ENCODE results near the gene FOXE3. TPM values are rescaled to one million over a fixed set of nuclear protein-coding genes. Genes with fewer than 3 reads are reported as not detected.

FOXE3 gene
- total RNA-seq, 2 donors from 2014 or later: 0.28 TPM; not detected in 1

GRCh38 chr1:47434051-47434842, 18.2 kb downstream of the FOXE3 start:
- peaks cover 35 to 61% of the 10 kb centered on the region in 2 donors for H3K4me1 ChIP-seq (ENCODE audit: control insufficient read depth in 1 of 2, low read depth in 2 of 2)
- no peak overlapping the region for H3K27ac ChIP-seq
- TF ChIP-seq, protein P1, sequence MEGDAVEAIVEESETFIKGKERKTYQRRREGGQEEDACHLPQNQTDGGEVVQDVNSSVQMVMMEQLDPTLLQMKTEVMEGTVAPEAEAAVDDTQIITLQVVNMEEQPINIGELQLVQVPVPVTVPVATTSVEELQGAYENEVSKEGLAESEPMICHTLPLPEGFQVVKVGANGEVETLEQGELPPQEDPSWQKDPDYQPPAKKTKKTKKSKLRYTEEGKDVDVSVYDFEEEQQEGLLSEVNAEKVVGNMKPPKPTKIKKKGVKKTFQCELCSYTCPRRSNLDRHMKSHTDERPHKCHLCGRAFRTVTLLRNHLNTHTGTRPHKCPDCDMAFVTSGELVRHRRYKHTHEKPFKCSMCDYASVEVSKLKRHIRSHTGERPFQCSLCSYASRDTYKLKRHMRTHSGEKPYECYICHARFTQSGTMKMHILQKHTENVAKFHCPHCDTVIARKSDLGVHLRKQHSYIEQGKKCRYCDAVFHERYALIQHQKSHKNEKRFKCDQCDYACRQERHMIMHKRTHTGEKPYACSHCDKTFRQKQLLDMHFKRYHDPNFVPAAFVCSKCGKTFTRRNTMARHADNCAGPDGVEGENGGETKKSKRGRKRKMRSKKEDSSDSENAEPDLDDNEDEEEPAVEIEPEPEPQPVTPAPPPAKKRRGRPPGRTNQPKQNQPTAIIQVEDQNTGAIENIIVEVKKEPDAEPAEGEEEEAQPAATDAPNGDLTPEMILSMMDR (IDR thresholded peaks at IDR 0.05): no peak
- peak overlapping the region; percentile 52 for H3K4me3 ChIP-seq
- H3K27me3 ChIP-seq (replicated peaks; ENCODE audit: insufficient read depth): no peaks in the 10 kb centered on the region
- H3K36me3 ChIP-seq: peaks cover 3% of the 10 kb centered on the region
- H3K9me3 ChIP-seq: no peaks in the 10 kb centered on the region
- ATAC-seq (ENCODE audit: insufficient number of reproducible peaks, low FRiP score, low read depth) (no peak), DNase-seq (ENCODE audit: low spot score) (no peak)

- Histone ChIP-seq H3K27me3 (replicated peaks; ENCODE audit: insufficient read depth) (no peaks in the 10 kb centered on the region), H3K4me1 (ENCODE audit: control insufficient read depth in 1 of 2, low read depth in 2 of 2) (peaks cover 36 to 76% of the 10 kb centered on the region in 2 donors), H3K4me3 (peak overlapping the region; percentile 92), H3K9me3 (no peaks in the 10 kb centered on the region), H3K36me3 (peaks cover 3% of the 10 kb centered on the region), H3K27ac (no peak overlapping the region)
- TF ChIP-seq, protein P1 (IDR thresholded peaks at IDR 0.05): no peak
- no peak for ATAC-seq (ENCODE audit: insufficient number of reproducible peaks, low FRiP score, low read depth)
- no peak for DNase-seq (ENCODE audit: low spot score)
These were observed 19.6 kb downstream of the FOXE3 start for GRCh38 chr1:47435506-47436303.

DNA sequence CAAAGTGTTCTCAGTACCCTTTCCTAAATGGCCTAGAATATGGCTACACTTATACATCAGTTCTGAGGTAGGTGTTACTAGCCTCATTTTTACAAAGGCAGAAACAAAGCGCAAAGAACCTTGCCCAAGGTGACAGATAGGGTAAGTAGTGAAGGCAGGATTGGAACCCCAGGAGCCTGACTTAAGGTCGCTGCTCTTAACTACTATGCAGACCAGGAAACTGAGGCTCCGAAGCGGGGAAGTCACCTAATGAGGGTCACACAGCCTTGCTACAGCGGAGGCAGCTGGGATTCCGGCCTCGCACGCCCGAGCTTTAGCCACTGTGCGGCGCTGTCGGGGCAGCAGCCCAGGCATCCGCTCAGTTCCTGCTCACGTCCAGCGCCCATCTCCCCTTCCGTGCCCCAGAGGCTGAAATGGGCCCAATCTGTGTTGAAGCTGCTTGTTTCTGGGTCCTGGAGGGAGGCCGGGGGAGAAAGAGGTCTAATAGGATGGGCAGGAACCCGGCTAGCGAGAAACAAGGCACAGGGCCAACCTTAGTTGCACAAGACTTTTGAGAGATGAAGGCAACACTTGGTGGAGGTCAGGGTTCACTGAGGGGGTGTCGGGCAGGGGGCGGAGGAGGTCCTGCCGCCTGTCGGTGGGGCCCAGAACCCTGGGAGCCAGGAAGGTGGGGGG, 20.4 kb downstream of the FOXE3 start:
- no peak for ATAC-seq (ENCODE audit: insufficient number of reproducible peaks, low FRiP score, low read depth)
- Histone ChIP-seq H3K9me3 (no peaks in the 10 kb centered on the region), H3K27me3 (replicated peaks; ENCODE audit: insufficient read depth) (no peaks in the 10 kb centered on the region), H3K27ac (peak overlapping the region; percentile 90 to 94), H3K4me3 (peak overlapping the region; percentile 92), H3K4me1 (ENCODE audit: control insufficient read depth in 1 of 2, low read depth in 2 of 2) (peaks cover 36 to 76% of the 10 kb centered on the region in 2 donors), H3K36me3 (peaks cover 3% of the 10 kb centered on the region)
- TF ChIP-seq, protein P1 (IDR thresholded peaks at IDR 0.05): peak; percentile 86
- peak; percentile 42 for DNase-seq (ENCODE audit: low spot score)

DNA sequence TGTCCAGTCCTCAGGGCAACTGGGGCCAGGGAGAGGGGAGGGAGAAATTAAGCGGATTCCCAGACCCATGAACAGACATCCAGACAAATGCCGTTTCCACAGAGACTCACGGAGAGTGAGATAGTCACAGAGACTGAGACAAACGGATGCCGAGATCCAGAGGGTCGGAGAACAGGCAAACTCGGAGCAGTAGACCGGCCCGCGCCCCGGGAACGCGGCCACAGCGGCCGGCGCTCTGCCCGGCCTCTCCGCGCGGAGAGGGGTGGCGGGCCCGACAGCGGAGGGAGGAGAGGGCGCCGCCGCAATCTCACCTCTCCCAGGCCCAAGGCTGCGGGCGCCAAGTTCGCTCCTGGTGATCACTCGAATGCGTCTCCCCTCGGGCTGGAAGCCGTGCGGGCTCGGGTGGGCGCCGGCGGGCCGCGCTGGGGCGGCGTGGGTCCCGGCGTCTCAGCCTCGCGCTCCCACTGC, 20.9 kb downstream of the FOXE3 start:
- TF ChIP-seq, protein P1 (IDR thresholded peaks at IDR 0.05): no peak
- Histone ChIP-seq H3K27me3 (replicated peaks; ENCODE audit: insufficient read depth) (no peaks in the 10 kb centered on the region), H3K4me3 (peak overlapping the region; percentile 92), H3K27ac (peak overlapping the region; percentile 90 to 94), H3K9me3 (no peaks in the 10 kb centered on the region), H3K36me3 (peaks cover 3% of the 10 kb centered on the region), H3K4me1 (ENCODE audit: control insufficient read depth in 1 of 2, low read depth in 2 of 2) (peaks cover 33 to 72% of the 10 kb centered on the region in 2 donors)
- no peak for DNase-seq (ENCODE audit: low spot score)
- peak; percentile 35 for ATAC-seq (ENCODE audit: insufficient number of reproducible peaks, low FRiP score, low read depth)

All from thoracic aorta (tissue), 2 donors.